Endometrial microvascular endothelial cells (primary cell): ENCODE results near the gene CA4. TPM values are rescaled to one million over a fixed set of nuclear protein-coding genes. Genes with fewer than 3 reads are reported as not detected.

Experiments used
- in situ Hi-C: cut with HindIII; loops from 2 replicates; pipeline ENCODE4 v1.10.0; 2017; ENCODE audit warnings: low sequenced_read_pairs, low pct_unique_long_range_greater_than_20kb; ENCODE audit errors: inconsistent ontology term
- total RNA-seq: library from RNA; depleted of rRNA; stranded (reverse); fragments of >200 nt; gene quantifications from one replicate; pipeline ENCODE4 v1.2.3, GENCODE V29; 2015; ENCODE audit errors: inconsistent ontology term

Gene CA4
- total RNA-seq, 1 donor from 2014 or later, result not detected

DNA sequence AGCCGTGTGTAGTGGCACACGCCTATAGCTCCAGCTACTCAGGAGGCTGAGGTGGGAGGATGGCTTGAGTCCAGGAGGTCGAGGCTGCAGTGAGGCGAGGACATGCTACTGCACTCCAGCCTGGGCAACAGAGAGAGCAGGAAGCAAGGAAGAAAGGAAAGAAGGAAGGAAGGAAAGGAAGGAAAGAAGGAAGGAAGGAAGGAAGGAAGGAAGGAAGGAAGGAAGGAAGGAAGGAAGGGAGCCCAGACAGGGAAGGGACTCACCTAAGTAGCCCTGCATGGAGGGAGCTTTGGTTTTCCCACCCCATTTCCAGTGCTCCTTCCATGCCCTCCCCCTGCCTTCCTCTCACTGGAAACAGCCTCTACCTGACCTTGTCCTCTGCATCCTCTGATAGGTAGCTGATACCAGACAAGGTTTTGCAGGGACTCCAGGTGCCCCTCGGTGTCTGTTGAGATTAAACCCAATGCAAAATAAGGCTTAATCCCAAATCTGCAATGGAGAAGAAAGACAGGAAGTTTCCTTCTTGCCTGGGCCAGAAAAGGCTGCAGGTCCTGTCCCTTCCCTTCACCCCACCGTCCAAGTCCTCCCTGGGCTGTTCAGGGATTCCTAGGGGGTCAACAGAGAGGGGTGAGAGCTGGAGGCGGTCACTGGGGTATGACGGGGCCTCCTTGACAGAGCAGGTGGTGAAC is 21.5 kb upstream of the CA4 start:
- in situ Hi-C loops, result no loop called here

DNA sequence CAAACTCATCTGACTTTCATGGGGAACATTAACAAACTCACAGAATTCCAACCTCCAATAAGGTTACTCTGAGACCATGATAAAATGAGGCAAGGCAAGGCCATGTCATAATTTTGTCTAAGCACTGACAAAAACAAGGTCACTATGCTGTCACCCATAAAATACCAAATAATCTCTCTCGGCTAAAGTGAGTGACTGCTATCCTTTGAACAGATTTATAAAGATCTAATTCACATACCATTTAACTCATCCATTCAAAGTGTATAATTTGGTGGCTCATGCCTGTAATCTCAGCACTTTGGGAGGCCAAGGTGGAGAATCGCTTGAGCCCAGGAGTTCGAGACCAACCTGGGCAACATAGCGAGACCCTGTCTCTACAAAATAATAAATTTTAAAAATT is 20.6 kb upstream of the CA4 start:
- in situ Hi-C loops, result no loop called here

DNA sequence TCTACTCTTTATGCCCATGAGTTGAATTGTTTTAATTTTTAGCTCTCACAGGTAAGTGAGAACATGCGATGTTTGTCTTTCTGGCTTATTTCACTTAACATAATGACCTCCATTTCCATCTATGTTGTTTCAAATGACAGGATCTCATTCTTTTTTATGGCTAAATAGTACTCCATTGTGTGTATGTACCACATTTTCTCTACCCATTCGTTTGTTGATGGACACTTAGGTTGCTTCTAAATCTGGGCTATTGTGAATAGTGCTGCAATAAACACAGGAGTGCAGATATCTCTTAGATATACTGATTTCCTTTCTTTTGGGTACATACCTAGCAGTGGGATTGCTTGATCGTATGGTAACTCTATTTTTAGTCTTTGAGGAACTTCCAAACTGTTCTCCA is 19.3 kb upstream of the CA4 start:
- in situ Hi-C loops, result no loop called here

DNA sequence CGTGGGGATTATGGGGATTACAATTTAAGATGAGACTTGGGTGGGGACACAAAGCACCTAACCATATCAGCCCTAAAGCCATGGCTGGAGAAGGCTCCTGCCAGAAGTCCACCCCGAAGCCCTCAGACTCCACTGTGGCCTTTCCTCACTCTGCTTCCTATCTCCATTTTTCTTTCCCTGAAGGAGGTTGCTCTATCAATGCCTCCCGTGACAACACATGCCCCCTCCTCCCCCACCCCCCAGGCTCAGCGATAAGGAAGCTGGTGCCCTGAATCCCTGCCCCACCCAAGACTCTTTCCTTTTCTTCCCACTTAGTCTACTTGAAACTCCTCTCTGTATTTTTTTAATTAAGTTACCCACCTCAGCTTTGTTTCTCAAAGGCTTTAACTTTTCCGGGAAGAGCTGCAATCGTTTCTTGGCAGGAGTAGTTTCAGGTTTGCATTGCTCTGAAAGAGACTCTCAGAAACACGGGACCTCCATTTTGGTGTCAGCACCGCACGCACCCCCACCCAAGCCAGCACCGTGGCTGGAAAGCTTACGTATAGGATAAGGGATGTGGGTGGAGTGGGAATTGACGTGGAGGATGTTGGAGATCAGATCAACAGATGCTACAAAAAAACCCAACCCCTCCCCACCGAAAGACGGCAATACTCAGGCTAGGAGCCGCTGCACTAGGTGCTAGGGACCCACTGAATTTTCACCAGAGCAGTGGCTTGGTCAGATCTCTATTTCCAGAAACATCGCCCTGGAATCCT is 15.2 kb upstream of the CA4 start:
- in situ Hi-C loops, result no loop called here

DNA sequence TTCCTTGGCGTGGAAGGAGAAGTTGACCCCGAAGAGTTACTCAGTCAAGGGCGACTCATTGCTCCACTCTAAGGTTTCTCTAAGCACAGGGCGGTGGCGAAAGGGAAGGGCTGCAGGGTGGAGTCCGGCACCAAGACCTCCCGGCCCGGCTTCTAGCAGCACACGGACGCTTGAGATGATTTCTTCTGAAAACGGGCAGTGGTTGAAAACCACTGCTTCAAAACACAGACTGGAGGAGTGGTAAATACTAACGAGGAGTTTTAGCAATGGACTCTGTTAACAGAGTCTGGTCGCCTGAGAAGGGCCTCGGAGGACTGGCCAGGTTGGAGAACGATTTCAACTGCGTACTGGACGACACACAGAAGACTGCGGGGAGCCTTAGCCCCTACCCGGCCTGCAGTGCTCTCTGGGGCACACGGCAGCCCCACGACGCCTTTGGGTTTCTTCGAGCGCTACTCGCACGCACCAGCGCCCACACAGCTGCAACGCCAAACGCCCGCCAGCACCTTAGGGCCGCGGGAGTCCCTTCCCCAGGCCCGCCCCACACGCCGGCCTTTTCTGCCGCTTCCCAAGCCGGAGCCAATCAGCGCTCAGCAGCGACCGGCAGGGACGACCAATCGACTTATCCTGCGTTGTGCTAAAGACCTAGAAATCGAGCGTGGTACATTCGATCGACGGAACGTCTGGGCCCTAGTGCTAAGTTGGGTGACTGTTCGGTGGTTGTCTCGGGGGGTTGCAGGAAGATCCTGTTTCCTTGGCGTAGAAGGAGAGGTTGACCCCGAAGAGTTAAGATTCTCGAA is 14.4 kb upstream of the CA4 start:
- in situ Hi-C loops, result no loop called here

DNA sequence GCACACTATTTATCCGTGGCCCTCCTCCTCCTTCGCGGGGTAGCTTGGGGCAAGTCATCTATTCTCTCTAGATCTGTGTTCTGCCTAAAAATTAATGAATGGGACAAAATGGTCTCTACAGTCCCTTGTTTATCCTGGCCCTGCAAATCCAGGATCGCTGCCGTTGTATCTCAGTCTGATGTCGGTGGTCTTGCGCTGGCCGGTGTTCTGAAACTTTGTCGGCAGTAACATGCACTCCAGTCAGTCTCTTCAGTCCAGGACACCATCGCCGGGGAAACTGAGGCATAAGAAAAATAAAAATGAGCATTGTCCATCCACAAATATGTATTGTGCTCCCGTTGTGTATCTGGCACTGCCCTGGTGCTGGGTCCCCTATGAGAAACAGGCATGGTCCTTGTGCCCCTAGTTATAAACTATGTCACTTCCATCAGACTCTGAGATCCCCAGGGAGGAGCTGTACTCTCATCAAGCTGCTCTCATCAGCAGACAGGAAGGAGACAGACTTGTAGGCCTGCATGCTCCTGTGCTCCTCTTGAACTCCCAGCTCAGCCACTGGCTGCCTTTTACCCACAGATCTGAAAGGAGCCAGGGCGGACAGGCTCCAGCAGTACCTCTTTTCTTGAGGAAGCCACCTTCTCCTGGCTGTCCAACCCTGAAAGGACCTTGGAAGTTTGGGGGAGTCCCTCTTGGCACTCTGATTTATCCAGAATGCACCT is 13.7 kb upstream of the CA4 start:
- in situ Hi-C loops, result no loop called here

DNA sequence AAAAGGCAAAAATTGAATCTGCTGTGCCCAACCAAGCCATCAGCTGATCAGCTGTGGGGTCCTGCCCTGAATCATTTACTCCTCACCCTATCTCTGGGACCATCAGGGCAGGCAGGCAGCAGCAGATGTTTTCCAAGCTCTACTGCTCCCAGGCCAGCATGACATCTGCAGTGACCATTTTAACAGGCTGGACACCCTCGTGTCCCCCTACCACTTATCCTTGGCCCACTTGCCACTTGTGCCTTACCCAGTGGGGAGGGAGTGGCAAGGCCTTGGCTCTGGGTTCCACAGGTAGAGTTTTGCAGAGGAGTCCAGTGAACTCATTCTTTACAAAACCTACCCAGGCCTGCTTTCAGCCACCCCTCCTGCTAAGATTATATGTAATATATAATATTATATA is 12.0 kb upstream of the CA4 start:
- in situ Hi-C loops, result no loop called here

DNA sequence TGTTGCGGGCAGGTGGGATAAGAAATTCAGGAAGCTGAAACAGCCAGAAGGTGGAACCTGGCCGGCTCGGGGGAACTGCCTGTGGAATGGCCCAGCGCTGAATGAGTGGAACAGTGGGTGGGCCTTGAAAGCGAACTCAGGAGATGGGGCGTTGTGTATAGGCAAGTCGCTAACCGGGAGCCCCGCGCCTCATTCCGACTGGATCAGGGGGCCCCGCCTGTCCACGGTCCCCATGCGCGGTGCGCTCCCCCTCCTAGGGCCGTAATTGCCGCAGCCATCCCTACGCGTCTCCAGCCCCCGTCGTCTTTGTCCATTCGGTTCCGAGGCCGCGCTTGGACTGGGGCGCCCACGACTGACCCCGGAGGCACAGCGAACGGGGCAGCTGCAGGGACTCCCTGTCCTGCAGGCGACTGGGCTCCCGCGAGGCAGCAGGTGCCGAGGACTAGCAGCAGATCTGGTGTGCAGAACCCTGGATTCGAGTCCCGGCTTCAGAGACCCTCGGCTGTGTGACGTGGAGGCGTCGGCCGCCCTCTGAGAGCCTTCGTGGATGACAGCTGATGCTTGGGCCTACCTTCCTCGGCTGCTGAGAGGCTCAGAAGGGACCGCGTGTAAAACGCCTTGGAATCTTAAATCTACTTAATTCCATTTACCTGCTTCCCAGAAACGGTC is 10.9 kb upstream of the CA4 start:
- in situ Hi-C loops, result no loop called here

DNA sequence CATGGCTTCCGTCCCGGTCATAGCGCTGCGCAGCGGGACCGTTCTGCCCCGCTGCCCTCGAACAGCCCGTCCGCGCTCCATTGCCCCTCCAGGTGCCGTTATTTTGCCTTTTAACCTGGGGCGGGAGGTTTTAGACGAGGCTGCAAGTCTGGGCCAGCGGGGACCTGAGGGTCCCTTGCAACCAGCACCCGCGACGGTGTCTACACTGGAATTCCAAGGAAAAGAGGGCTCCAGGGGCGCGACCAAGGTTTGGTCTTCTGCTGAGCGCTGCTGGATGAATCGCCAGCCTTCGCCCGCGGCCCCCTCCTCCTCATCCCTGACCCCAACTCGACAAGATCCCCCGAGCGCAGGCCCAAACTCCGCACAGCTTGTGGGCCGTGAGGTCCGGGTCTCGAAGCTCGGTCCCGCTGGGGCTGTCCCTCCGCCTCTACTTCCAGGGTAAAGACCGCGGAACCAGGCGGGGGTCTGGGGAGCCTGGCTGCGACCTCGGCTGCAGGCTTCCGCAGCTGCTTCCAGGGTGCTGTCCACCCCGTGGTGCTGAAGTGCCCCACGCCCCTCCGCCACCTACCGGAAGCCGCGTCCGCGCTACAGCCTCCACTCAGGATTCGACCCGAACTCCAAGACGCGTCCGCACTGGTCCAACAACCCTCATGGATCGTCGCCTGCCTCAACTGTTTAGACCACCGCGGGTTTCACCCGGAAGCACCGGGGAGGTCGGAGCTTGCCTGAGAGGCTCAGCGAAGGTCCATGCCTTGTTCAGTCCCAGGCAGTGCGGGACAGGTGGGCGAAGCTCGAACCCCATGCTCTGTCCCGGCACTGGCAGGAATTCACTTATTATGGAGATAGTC is 10.1 kb upstream of the CA4 start:
- in situ Hi-C loops, result no loop called here

DNA sequence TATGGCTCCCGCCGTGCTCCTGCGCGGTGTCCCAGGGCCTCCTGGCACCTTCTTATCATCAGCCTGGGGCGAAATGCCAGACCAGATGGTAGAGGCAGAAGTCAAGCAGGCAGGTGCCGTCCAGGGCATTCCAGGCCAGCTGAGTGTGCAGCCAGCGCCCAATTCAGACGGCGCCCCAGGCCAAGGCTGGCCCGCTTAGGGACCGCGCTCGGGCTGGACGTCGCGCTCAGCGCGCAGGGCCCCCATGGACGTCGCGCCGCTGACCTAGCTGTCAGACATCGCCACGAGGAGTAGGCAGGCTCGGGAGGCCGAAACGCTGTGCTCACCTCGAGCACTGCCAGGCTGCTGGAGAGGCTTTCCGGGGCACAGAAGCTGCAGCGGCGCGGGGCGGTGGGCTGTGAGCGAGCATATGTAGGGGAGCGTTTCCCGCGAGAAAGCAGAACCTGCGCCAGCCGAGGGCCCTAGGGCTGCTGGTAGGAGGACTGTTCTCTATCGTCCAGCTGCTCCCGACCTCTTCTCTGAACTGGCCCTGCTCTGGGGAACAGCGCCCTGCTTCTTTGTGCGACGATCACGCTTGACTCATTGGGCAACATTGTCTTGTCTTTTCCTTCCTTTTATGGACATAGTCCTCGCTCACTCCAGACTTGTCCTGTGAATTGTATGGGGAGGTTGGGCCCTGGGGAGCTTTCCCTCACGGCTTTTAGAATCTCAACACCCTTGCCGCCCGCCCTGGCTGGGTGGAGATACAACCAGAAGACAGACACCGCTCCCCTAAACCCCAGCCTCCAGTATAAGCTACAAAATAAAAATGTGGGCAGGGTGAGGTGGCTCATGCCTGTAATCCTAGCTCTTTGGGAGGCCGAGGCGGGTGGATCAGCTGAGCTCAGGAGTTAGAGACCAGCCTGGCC is 8.4 kb upstream of the CA4 start:
- in situ Hi-C loops, result no loop called here

DNA sequence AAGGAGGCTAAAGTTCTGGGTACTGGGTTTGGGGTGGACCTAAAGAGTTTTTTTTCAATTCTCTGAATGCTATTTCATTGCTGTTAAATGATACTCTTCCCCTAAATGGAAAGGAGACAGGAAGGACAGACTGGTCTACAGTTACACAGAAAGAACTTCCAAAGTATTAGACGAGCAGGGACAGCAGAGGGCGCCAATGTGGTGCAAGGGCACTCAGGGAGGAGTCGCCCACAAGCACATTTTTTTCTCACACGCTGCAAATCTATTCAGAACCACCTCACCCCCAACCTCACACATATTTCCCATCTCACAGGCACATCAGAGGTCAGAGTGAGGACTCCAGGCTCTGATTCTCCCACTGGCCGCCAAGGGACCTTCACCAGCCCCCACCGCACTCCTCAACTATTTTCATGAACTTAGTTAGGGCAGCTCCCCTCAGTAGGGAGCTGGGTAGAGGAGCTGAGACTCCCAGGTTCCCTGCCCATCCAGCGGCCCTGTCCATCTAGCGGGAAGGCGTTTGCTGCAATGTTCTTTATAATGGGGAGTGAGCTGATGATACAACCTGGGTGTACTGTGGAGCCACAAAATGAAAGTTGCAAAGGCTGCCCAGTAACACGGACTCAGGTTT is 6.8 kb upstream of the CA4 start:
- in situ Hi-C loops, result no loop called here

DNA sequence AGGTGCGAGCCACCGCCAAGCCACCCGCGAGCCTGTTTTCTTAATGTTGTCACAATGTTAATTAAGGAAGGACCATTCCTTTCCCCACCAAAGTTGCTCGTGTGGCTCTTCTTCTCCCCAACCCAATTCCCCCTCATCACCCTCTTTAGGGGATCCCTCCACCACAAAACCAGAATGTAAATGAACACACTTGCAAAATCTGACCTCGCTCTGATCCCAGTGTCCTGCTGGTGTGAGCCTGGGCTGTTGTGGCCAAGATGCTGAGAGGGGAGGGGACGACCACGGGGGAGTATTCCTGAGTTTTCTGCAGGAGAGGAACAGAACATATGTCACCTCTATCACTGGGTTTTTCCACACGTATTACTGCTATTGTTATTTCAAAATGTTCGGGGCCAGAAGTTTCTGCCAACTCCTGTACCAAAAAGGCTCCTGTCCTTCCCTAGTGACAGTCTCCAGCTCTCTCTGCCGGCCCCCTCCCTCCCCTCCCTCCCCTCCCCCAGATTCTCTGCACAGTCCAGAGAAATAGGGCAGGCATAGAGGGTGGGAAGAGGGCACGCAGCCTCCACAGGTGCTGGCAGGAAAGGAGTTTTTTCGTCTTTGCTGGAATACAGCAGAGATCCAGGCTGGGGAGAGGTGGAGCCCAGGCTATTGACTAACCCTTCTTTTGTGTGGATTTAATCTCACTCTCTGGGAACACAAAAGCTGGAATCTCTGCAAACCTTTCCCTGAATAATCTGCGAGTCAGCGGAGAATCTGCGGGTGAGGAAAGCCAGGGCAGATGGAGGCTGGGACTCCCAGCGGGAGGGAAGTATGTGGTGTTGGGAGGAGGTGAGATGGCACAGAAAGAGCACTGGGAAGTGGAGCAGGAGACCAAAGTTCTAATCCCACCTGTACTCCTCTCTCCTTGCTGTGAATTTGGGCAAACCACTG is 4.5 kb upstream of the CA4 start:
- in situ Hi-C loops, result no loop called here

DNA sequence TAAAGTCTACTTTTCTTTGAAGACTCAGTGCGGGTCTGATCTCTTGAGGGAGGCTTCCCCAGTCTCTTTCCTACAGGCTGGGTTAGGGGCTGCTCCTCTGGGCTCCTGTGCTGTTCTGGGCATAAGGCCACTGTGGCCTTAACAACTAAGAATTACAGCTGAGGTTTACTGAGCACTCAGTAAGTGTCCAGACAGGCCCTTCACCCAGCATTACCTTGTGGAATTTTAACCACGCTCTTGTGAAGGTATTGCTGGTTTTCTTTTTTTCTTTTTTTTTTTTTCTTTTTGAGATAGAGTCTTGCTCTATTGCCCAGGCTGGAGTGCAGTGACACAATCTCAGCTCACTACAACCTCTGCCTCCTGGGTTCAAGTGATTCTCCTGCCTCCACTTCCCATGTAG is 3.6 kb upstream of the CA4 start:
- in situ Hi-C loops, result no loop called here

DNA sequence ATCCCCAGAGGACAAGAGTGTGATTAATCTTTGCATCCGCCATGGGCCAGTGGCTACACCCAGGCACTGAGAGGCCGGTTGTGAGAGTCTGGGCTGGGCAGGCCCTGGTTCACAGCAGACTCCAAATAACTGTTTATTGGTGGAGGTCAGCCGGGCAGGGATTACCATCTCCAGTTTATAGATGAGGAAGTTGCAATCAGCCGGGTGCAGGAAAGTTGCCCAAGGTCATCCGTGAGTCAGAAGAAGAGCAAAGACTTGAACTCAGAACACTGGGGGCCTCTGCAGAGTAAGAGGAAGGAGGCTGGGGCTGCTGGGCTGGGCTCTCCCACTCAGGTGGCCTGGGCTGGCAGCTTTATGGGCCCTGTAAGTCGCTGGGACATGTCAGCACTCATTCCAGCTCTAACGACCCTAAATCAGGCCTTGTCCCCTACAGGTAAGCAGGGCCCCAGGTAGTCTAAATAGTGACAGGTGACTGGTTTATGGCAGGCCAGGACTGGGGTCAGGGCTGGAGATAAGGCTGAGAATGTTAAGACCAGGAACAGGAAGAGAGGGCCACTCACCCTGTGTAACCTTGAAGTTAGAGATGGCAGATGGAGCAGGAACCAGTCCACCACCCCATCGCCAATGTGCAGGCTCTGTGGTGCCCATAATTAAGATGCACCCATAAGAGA is 2.1 kb upstream of the CA4 start:
- in situ Hi-C loops, result no loop called here

DNA sequence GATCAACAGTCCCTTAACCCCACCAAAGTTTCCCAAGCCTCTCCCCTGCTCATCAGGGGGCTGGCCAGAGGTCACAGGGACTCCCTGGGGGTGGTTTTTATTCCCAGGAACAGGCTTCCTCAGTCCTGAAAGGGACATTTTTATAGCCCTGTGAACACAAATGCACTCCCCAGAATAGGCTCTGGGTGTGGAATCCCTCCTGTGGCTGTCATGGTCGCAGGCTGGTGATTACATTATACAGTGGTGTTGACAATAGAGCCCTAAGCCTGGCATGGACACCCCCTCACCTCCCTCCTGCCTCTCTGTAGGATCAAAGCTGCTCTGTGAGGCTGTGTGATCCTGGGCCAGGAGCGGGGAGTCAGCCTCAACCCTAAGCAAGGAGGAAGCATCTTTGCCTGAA is 1.4 kb upstream of the CA4 start:
- in situ Hi-C loops, result no loop called here
